ENCODE results near the gene RREB1. TPM values are rescaled to one million over a fixed set of nuclear protein-coding genes. Genes with fewer than 3 reads are reported as not detected.
"Not testable (repeated sequence)": the region's sequence is repeated elsewhere in the genome, so short reads cannot be mapped to it uniquely, and the experiment has no call there.

Gene RREB1
- total RNA-seq, 2 experiments from 2014 or later = 14.7 to 18.1 TPM

GRCh38 chr6:7261032-7261841 is 153.5 kb downstream of the RREB1 start:
- Mint-ChIP-seq H3K27me3 (peaks cover 21% of the 10 kb centered on the region), H3K4me3 (peak overlapping the region; percentile 79), H3K36me3 (ENCODE audit: low read depth) (peaks cover under 1% of the 10 kb centered on the region), H3K4me1 (peaks cover 12% of the 10 kb centered on the region), H3K27ac (peak overlapping the region; percentile 63), H3K9me3 (ENCODE audit: low read depth) (no peaks in the 10 kb centered on the region)
- intact Hi-C loops (cut with DNase I, micrococcal nuclease) = no loop called here
- ChIA-PET POLR2A (no interaction called here), CTCF (interaction anchor here (0.5 to 1.8 kb wide), 4 partner anchors 15 to 584 kb away, joined by 3 to 9 read pairs (median 3); no protein-coding TSS in a partner anchor)
- DNase-seq = peak; percentile 75
- ATAC-seq = peak; percentile 96

- DNase-seq (no peak), ATAC-seq (no peak)
- Mint-ChIP-seq H3K36me3 (ENCODE audit: low read depth) (no peaks in the 10 kb centered on the region), H3K27ac (no peak overlapping the region), H3K9me3 (ENCODE audit: low read depth) (no peaks in the 10 kb centered on the region), H3K4me3 (peak overlapping the region; percentile 79), H3K4me1 (peaks cover 12% of the 10 kb centered on the region), H3K27me3 (peaks cover 21% of the 10 kb centered on the region)
- ChIA-PET CTCF (interaction anchor here (0.5 to 1.8 kb wide), 5 partner anchors 14 to 585 kb away, joined by 3 to 9 read pairs (median 3); no protein-coding TSS in a partner anchor), POLR2A (no interaction called here)
- intact Hi-C loops (cut with DNase I, micrococcal nuclease) = no loop called here
Observed at GRCh38 chr6:7261852-7262461, 154.2 kb downstream of the RREB1 start.

DNA sequence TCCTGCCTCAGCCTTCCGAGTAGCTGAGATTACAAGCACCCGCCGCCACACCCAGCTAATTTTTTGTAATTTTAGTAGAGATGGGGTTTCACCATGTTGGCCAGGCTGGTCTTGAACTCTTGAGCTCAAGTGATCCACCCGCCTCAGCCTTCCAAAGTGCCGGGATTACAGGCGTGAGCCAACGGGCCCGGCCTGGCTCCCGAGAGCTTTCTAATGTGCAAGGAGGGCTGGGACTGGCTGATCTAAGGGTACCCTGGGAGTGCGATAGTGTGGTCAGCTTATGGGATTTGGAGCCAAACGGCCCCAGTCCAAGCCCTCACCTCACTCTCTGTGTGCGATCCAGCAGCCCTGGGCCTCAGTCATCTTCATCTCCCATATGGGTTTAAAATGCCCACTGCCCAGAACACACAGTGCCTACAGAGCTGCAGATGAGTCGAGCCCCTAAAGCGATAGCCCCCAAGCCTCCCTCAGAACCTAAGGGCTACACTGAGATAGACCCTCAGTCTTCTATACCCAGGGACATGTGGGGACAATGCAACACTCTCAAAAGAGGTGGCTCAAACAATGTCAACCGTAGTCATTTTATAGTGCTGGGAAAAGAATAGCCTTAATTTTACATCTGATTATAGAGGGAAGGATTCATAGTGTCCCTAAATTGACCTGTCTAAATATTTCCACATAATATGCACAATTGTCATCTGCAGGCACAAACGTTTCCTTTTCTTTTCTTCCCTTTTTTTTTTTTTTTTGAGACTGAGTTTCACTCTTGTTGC is 155.2 kb downstream of the RREB1 start:
- no peaks in the 10 kb centered on the region for H3K36me3 Mint-ChIP-seq (ENCODE audit: low read depth)
- peaks cover 12% of the 10 kb centered on the region for H3K4me1 Mint-ChIP-seq
- no peaks in the 10 kb centered on the region for H3K9me3 Mint-ChIP-seq (ENCODE audit: low read depth)
- H3K27ac Mint-ChIP-seq = no peak overlapping the region
- DNase-seq = no peak
- intact Hi-C loops (cut with DNase I, micrococcal nuclease) = no loop called here
- POLR2A ChIA-PET = no interaction called here
- CTCF ChIA-PET = interaction anchor here (0.6 to 1.2 kb wide), 3 partner anchors 13 to 193 kb away, joined by 3 to 4 read pairs (median 3); no protein-coding TSS in a partner anchor
- ATAC-seq = no peak
- H3K4me3 Mint-ChIP-seq = no peak overlapping the region
- H3K27me3 Mint-ChIP-seq = peaks cover 21% of the 10 kb centered on the region

GRCh38 chr6:7263519-7263805 is 155.7 kb downstream of the RREB1 start:
- CTCF ChIA-PET; H3K9me3 Mint-ChIP-seq (ENCODE audit: low read depth); H3K27ac Mint-ChIP-seq; DNase-seq; H3K36me3 Mint-ChIP-seq (ENCODE audit: low read depth); POLR2A ChIA-PET; intact Hi-C loops (cut with DNase I, micrococcal nuclease); ATAC-seq; H3K4me3 Mint-ChIP-seq: not testable (repeated sequence)
- Mint-ChIP-seq H3K4me1 (peaks cover 12% of the 10 kb centered on the region), H3K27me3 (peaks cover 21% of the 10 kb centered on the region)

DNA sequence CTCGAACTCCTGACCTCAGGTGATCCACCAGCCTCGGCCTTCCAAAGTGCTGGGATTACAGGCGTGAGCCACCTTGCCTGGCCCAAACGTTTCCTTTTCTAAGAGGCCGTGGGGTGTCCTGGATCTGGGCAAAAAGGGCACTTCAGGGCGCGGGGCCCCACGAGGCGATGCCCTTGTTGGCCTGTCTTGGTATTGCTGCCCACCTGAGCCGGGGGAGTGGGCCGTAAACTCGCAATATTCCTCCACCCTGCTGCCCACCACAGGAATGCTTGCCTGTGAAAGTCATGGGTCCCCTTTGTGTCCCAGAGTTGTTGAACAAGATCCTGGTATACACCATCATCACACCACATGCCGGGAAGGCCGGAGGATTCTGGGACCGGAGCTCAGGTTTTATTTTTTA is 156.3 kb downstream of the RREB1 start:
- H3K36me3 Mint-ChIP-seq (ENCODE audit: low read depth) = no peaks in the 10 kb centered on the region
- H3K27me3 Mint-ChIP-seq = peaks cover 21% of the 10 kb centered on the region
- peaks cover 12% of the 10 kb centered on the region for H3K4me1 Mint-ChIP-seq
- intact Hi-C loops (cut with DNase I, micrococcal nuclease) = no loop called here
- H3K27ac Mint-ChIP-seq = no peak overlapping the region
- DNase-seq (no peak), ATAC-seq (no peak)
- POLR2A ChIA-PET = no interaction called here
- no peak overlapping the region for H3K4me3 Mint-ChIP-seq
- H3K9me3 Mint-ChIP-seq (ENCODE audit: low read depth) = no peaks in the 10 kb centered on the region
- CTCF ChIA-PET = interaction anchor here (0.8 to 1.1 kb wide), 2 partner anchors 11 to 20 kb away, joined by 3 read pairs; no protein-coding TSS in a partner anchor

GRCh38 chr6:7264686-7265384 is 157.1 kb downstream of the RREB1 start:
- intact Hi-C loops (cut with DNase I, micrococcal nuclease) = no loop called here
- H3K9me3 Mint-ChIP-seq (ENCODE audit: low read depth) = no peaks in the 10 kb centered on the region
- ChIA-PET CTCF (interaction anchor here (0.8 to 1.1 kb wide), 2 partner anchors 10 to 21 kb away, joined by 3 read pairs; no protein-coding TSS in a partner anchor), POLR2A (no interaction called here)
- no peak for ATAC-seq
- H3K4me3 Mint-ChIP-seq = no peak overlapping the region
- H3K36me3 Mint-ChIP-seq (ENCODE audit: low read depth) = no peaks in the 10 kb centered on the region
- H3K27me3 Mint-ChIP-seq = peaks cover 15% of the 10 kb centered on the region
- no peak for DNase-seq
- H3K27ac Mint-ChIP-seq = no peak overlapping the region
- H3K4me1 Mint-ChIP-seq = peaks cover 12% of the 10 kb centered on the region

GRCh38 chr6:7265385-7265726 is 157.6 kb downstream of the RREB1 start:
- H3K4me3 Mint-ChIP-seq; intact Hi-C loops (cut with DNase I, micrococcal nuclease); H3K9me3 Mint-ChIP-seq (ENCODE audit: low read depth); ATAC-seq; H3K36me3 Mint-ChIP-seq (ENCODE audit: low read depth); POLR2A ChIA-PET; DNase-seq; H3K27ac Mint-ChIP-seq: not testable (repeated sequence)
- CTCF ChIA-PET = interaction anchor here (0.9 to 1.5 kb wide), 2 partner anchors 10 to 22 kb away, joined by 3 to 4 read pairs; no protein-coding TSS in a partner anchor
- Mint-ChIP-seq H3K27me3 (peaks cover 12% of the 10 kb centered on the region), H3K4me1 (peaks cover 11% of the 10 kb centered on the region)

- DNase-seq (no peak), ATAC-seq (no peak)
- POLR2A ChIA-PET = no interaction called here
- no peaks in the 10 kb centered on the region for H3K36me3 Mint-ChIP-seq (ENCODE audit: low read depth)
- H3K4me1 Mint-ChIP-seq = no peaks in the 10 kb centered on the region
- no peak overlapping the region for H3K27ac Mint-ChIP-seq
- H3K4me3 Mint-ChIP-seq = no peak overlapping the region
- intact Hi-C loops (cut with DNase I, micrococcal nuclease) = no loop called here
- CTCF ChIA-PET = interaction anchor here (1.5 kb wide), 1 partner anchor 8 kb away, joined by 4 read pairs; no protein-coding TSS in a partner anchor
- no peaks in the 10 kb centered on the region for H3K9me3 Mint-ChIP-seq (ENCODE audit: low read depth)
- peaks cover 3% of the 10 kb centered on the region for H3K27me3 Mint-ChIP-seq
Observed at GRCh38 chr6:7267071-7267465, 159.3 kb downstream of the RREB1 start.

GRCh38 chr6:7267466-7268091 is 159.8 kb downstream of the RREB1 start:
- Mint-ChIP-seq H3K36me3 (ENCODE audit: low read depth) (no peaks in the 10 kb centered on the region), H3K27ac (no peak overlapping the region), H3K4me1 (no peaks in the 10 kb centered on the region), H3K27me3 (no peaks in the 10 kb centered on the region), H3K9me3 (ENCODE audit: low read depth) (no peaks in the 10 kb centered on the region), H3K4me3 (no peak overlapping the region)
- peak; percentile 44 for ATAC-seq
- ChIA-PET POLR2A (no interaction called here), CTCF (no interaction called here)
- peak; percentile 30 for DNase-seq
- intact Hi-C loops (cut with DNase I, micrococcal nuclease) = no loop called here

GRCh38 chr6:7268362-7268761 is 160.6 kb downstream of the RREB1 start:
- Mint-ChIP-seq H3K36me3 (ENCODE audit: low read depth) (no peaks in the 10 kb centered on the region), H3K9me3 (ENCODE audit: low read depth) (no peaks in the 10 kb centered on the region), H3K4me1 (no peaks in the 10 kb centered on the region), H3K4me3 (no peak overlapping the region), H3K27ac (no peak overlapping the region), H3K27me3 (no peaks in the 10 kb centered on the region)
- ChIA-PET CTCF (no interaction called here), POLR2A (no interaction called here)
- intact Hi-C loops (cut with DNase I, micrococcal nuclease) = no loop called here
- ATAC-seq (no peak), DNase-seq (no peak)
